HEK293 (cell line): ENCODE results near the gene GGPS1.

Experiments used
- CTCF ChIA-PET: fragments of 350-600 bp; formaldehyde crosslinking; extraction: SDS; loops from one replicate; lab custom pipeline; 2021; ENCODE audit warnings: antibody characterized with exemption; lab: Yijun Ruan, JAX
- POLR2A ChIA-PET: fragments of 300-600 bp; formaldehyde crosslinking; extraction: SDS; loops from one replicate; lab custom pipeline; 2020; ENCODE audit warnings: antibody characterized with exemption, inconsistent platforms; lab: Yijun Ruan, JAX
- H3K27ac ChIP-seq: fragments of 200-500 bp; sonication (Bioruptor generic); 2 replicates; pipeline ENCODE4 v1.5.1; 2014; ENCODE audit warnings: low read depth, low read length, control low read depth, inconsistent platforms; ENCODE audit errors: extremely low read depth
- H3K36me3 ChIP-seq, 2 experiments: fragments of 200-500 bp in 1 of 2; sonication (Bioruptor generic) in 1 of 2; 1 replicate in 1 of 2; 2 replicates in 1 of 2; pipeline ENCODE4 v1.5.1; 2014 to 2017; ENCODE audit warnings: inconsistent platforms in 2 of 2, low read length in 2 of 2; ENCODE audit not compliant: control insufficient read depth in 2 of 2, insufficient read depth in 1 of 2
- H3K4me1 ChIP-seq: fragments of 200-500 bp; sonication (Bioruptor generic); 2 replicates; pipeline ENCODE4 v1.5.1; 2014; ENCODE audit warnings: mild to moderate bottlenecking, low read length, inconsistent platforms; ENCODE audit not compliant: control insufficient read depth, insufficient read depth
- H3K4me3 ChIP-seq: 2 replicates; pipeline ENCODE4 v1.5.1; 2011; ENCODE audit warnings: low read depth, mild to moderate bottlenecking, control low read depth, low read length, moderate library complexity
- H3K9me3 ChIP-seq: fragments of 200-500 bp; sonication (Bioruptor generic); 2 replicates; pipeline ENCODE4 v1.5.1; 2014; ENCODE audit warnings: low read depth, low read length, inconsistent platforms; ENCODE audit not compliant: control insufficient read depth, insufficient read depth
- HOXD13 ChIP-seq: sonication (generic); formaldehyde crosslinking; IDR thresholded peaks from 2 replicates; pipeline ENCODE4 v1.8.0; 2022; ENCODE audit warnings: missing genetic modification reagents, borderline replicate concordance
- PRDM1 ChIP-seq: fragments of 450-650 bp; formaldehyde crosslinking; IDR thresholded peaks from 2 replicates; pipeline ENCODE4; 2016; ENCODE audit warnings: missing biosample characterization, missing genetic modification characterization
- PRDM6 ChIP-seq: fragments of 450-650 bp; formaldehyde crosslinking; IDR thresholded peaks from 2 replicates; pipeline ENCODE4 v1.5.1; 2017; ENCODE audit warnings: missing biosample characterization, missing genetic modification characterization
- ZNF26 ChIP-seq: fragments of 450-650 bp; formaldehyde crosslinking; IDR thresholded peaks from 2 replicates; pipeline ENCODE4 v1.5.1; 2016; ENCODE audit warnings: missing biosample characterization, missing genetic modification characterization
- ZNF362 ChIP-seq: fragments of 450-650 bp; formaldehyde crosslinking; IDR thresholded peaks from 2 replicates; pipeline ENCODE4 v1.5.1; 2016; ENCODE audit warnings: missing biosample characterization, missing genetic modification characterization
- ZNF510 ChIP-seq: fragments of 450-650 bp; formaldehyde crosslinking; IDR thresholded peaks from 2 replicates; pipeline ENCODE4 v1.5.1; 2018; ENCODE audit warnings: mild to moderate bottlenecking, missing genetic modification characterization, missing biosample characterization; ENCODE audit not compliant: insufficient replicate concordance
- ZNF624 ChIP-seq: fragments of 450-650 bp; formaldehyde crosslinking; IDR thresholded peaks from 2 replicates; pipeline ENCODE4 v1.5.1; 2017; ENCODE audit warnings: missing biosample characterization, missing genetic modification characterization
- ZNF664 ChIP-seq: fragments of 450-650 bp; formaldehyde crosslinking; IDR thresholded peaks from 2 replicates; pipeline ENCODE4 v1.5.1; 2016; ENCODE audit warnings: missing biosample characterization, missing genetic modification characterization
- ZNF792 ChIP-seq: fragments of 450-650 bp; formaldehyde crosslinking; IDR thresholded peaks from 2 replicates; pipeline ENCODE4 v1.5.1; 2016; ENCODE audit warnings: missing biosample characterization, missing genetic modification characterization
- ZSCAN4 ChIP-seq: fragments of 450-650 bp; formaldehyde crosslinking; IDR thresholded peaks from 2 replicates; pipeline ENCODE4 v1.5.1; 2017; ENCODE audit warnings: missing biosample characterization, missing genetic modification characterization

The GGPS1 gene

GRCh38 chr1:235315735-235316134, 12.6 kb upstream of the GGPS1 start:
- no peak for TF ChIP-seq ZNF510 (tag by site-specific recombination)
- TF ChIP-seq, all 188 proteins: peak for 0
- Histone ChIP-seq H3K9me3 (no peaks in the 10 kb centered on the region), H3K4me1 (peaks cover 11% of the 10 kb centered on the region; the same call in 1 of the 2 replicates), H3K4me3 (no peak overlapping the region), H3K27ac (no peak overlapping the region), H3K36me3 (peaks cover 15 to 23% of the 10 kb centered on the region in 2 experiments; a peak in 2 of 3 replicates)
- ChIA-PET CTCF (interaction anchor here (1.1 to 1.3 kb wide), 3 partner anchors 11 to 100 kb away, joined by 3 to 4 read pairs (median 3); no protein-coding TSS in a partner anchor), POLR2A (interaction anchor here (3.3 kb wide), 1 partner anchor 13 kb away, joined by 12 read pairs; the partner anchor contains the start of genes ARID4B and GGPS1)

- TF ChIP-seq PRDM1 (tag by site-specific recombination) (0 out of 2 replicates have a peak, but pooled peaks have one; percentile 55), ZNF624 (tag by site-specific recombination) (no peak)
- H3K4me1 ChIP-seq, result peaks cover 10% of the 10 kb centered on the region; the same call in 1 of the 2 replicates
- POLR2A ChIA-PET, result no interaction called here
- CTCF ChIA-PET, result interaction anchor here (0.5 to 1.6 kb wide), 3 partner anchors 60 to 99 kb away, joined by 3 to 7 read pairs (median 6); no protein-coding TSS in a partner anchor
- no peaks in the 10 kb centered on the region for H3K9me3 ChIP-seq
- H3K27ac ChIP-seq, result no peak overlapping the region
- H3K36me3 ChIP-seq, result peaks cover 8 to 16% of the 10 kb centered on the region in 2 experiments; a peak in 2 of 3 replicates
- H3K4me3 ChIP-seq, result no peak overlapping the region
Observed at GRCh38 chr1:235317168-235317567, 11.2 kb upstream of the GGPS1 start.

- no peaks in the 10 kb centered on the region for H3K9me3 ChIP-seq
- H3K4me1 ChIP-seq, result peaks cover 2% of the 10 kb centered on the region; the same call in 1 of the 2 replicates
- H3K27ac ChIP-seq, result no peak overlapping the region
- POLR2A ChIA-PET, result interaction anchor here (2.1 kb wide), 1 partner anchor 9 kb away, joined by 10 read pairs; the partner anchor contains the start of genes ARID4B and GGPS1
- H3K36me3 ChIP-seq, result peaks cover 15 to 27% of the 10 kb centered on the region in 2 experiments
- TF ChIP-seq ZNF792 (tag by site-specific recombination), result no peak
- no peak for TF ChIP-seq ZSCAN4 (tag by site-specific recombination)
- TF ChIP-seq ZNF26 (tag by site-specific recombination), result no peak
- TF ChIP-seq HOXD13 (CRISPR knock-in tag), result no peak
- TF ChIP-seq PRDM6 (tag by site-specific recombination), result 0 out of 2 replicates have a peak, but pooled peaks have one; percentile 1
- 0 out of 2 replicates have a peak, but pooled peaks have one; percentile 32 for TF ChIP-seq ZNF664 (tag by site-specific recombination)
- TF ChIP-seq ZNF362, result 0 out of 2 replicates have a peak, but pooled peaks have one; percentile 11
- CTCF ChIA-PET, result interaction anchor here (0.6 to 0.7 kb wide), 3 partner anchors 60 to 213 kb away, joined by 3 to 5 read pairs (median 3); no protein-coding TSS in a partner anchor
- H3K4me3 ChIP-seq, result no peak overlapping the region
Observed at GRCh38 chr1:235319255-235319654, 9.1 kb upstream of the GGPS1 start.
